Gastrocnemius medialis (tissue), 4 donors: ENCODE measurements around the gene SERINC3.

ENCODE experiments used
- POLR2A ChIP-seq, 2 donors: fragments of 450-650 bp; IDR thresholded peaks; one replicate each; pipeline ENCODE4 v1.6.1; 2017; ENCODE audit warnings: antibody characterized with exemption in 2 of 2, mild to moderate bottlenecking in 2 of 2, moderate library complexity in 2 of 2
- TF ChIP-seq, protein P1 (sequence below), 5 experiments: fragments of 450-650 bp in 3 of 5; fragments of 200-600 bp in 2 of 5; sonication (generic) in 2 of 5; IDR thresholded peaks in 4 of 5; conservative IDR thresholded peaks in 1 of 5; 1 replicate in 4 of 5; 2 replicates in 1 of 5; pipeline ENCODE4 v1.5.1; 2016 to 2019; ENCODE audit warnings: antibody characterized with exemption in 5 of 5, mild to moderate bottlenecking in 3 of 5, moderate library complexity in 3 of 5

DNA sequence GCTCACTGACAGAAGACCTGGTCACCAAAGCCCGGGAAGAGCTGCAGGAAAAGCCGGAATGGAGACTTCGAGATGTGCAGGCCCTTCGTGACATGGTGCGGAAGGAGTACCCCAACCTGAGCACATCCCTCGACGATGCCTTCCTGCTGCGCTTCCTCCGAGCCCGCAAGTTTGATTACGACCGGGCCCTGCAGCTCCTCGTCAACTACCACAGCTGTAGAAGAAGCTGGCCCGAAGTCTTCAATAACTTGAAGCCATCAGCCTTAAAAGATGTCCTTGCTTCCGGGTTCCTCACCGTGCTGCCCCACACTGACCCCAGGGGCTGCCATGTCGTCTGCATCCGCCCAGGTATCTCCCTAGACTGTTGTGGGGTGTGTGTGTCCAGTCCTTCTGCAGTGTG, 41.8 kb downstream of the SERINC3 start:
- TF ChIP-seq POLR2A (IDR thresholded peaks at IDR 0.05) = no peak
- TF ChIP-seq, protein P1, sequence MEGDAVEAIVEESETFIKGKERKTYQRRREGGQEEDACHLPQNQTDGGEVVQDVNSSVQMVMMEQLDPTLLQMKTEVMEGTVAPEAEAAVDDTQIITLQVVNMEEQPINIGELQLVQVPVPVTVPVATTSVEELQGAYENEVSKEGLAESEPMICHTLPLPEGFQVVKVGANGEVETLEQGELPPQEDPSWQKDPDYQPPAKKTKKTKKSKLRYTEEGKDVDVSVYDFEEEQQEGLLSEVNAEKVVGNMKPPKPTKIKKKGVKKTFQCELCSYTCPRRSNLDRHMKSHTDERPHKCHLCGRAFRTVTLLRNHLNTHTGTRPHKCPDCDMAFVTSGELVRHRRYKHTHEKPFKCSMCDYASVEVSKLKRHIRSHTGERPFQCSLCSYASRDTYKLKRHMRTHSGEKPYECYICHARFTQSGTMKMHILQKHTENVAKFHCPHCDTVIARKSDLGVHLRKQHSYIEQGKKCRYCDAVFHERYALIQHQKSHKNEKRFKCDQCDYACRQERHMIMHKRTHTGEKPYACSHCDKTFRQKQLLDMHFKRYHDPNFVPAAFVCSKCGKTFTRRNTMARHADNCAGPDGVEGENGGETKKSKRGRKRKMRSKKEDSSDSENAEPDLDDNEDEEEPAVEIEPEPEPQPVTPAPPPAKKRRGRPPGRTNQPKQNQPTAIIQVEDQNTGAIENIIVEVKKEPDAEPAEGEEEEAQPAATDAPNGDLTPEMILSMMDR (IDR thresholded peaks at IDR 0.05 in 4 of 5, conservative IDR thresholded peaks at IDR 0.05 in 1 of 5) = no peak
